HCT116 (cell line): ENCODE results near the gene ZXDC. TPM values are rescaled to one million over a fixed set of nuclear protein-coding genes. Genes with fewer than 3 reads are reported as not detected.

ENCODE experiments used
- ATAC-seq: fragments of 200-7000 bp; cut with Tn5 transposase; 2 replicates; pipeline ENCODE4 v1.9.1; 2020; ENCODE audit warnings: mild to moderate bottlenecking, moderate library complexity
- BruUV-seq: library from RNA; stranded (reverse); fragments of 400-500 nt; replicated peaks from 2 replicates; lab custom pipeline; 2021; lab: Mats Ljungman, UMichigan
- CTCF ChIA-PET: fragments of 300-600 bp; sonication (Branson Sonifier 250); formaldehyde crosslinking; loops from one replicate; lab custom pipeline; 2021; ENCODE audit warnings: antibody characterized with exemption; lab: Charles Lee
- POLR2A ChIA-PET: fragments of 300-600, 350-600 bp; sonication (Branson Sonifier 250); formaldehyde crosslinking; loops from one replicate; lab custom pipeline; 2021; ENCODE audit warnings: antibody characterized with exemption; lab: Charles Lee
- RAD21 ChIA-PET, 2 experiments: fragments of 300-600 bp; sonication (Branson Sonifier 250); formaldehyde crosslinking; loops; one replicate each; lab custom pipeline; 2023; ENCODE audit warnings: low total read pairs in 2 of 2; ENCODE audit not compliant: uncharacterized antibody in 2 of 2, unreplicated experiment in 2 of 2, low non-redundant PET in 1 of 2; lab: Charles Lee
- DNase-seq: peaks from one replicate; pipeline ENCODE4 v3.0.0-alpha.2; 2010; ENCODE audit warnings: low read depth, low spot score
- H2AFZ ChIP-seq: fragments of 200-600 bp; shearing (Covaris generic), sonication (generic); 2 replicates; pipeline ENCODE4 v1.6.1; 2017; ENCODE audit warnings: low read depth, mixed run types, mixed read lengths, antibody characterized with exemption, low read length; ENCODE audit not compliant: poor library complexity, severe bottlenecking
- H3K27ac ChIP-seq: 2 replicates; pipeline ENCODE4 v1.5.1; 2012; ENCODE audit warnings: low read depth, low read length
- H3K27me3 ChIP-seq: fragments of 200-600 bp; sonication (generic); 2 replicates; pipeline ENCODE4 v1.6.1; 2016; ENCODE audit warnings: mixed run types, low read length, mixed read lengths; ENCODE audit not compliant: insufficient read depth
- H3K36me3 ChIP-seq, 2 experiments: fragments of 200-500 bp in 1 of 2; fragments of 200-600 bp in 1 of 2; sonication (Bioruptor generic) in 1 of 2; sonication (generic) in 1 of 2; 2 replicates each; pipeline versions ENCODE4 v1.5.1 to v1.6.1; 2014 to 2016; ENCODE audit warnings: low read length in 2 of 2, inconsistent platforms in 1 of 2, mixed read lengths in 1 of 2, mixed run types in 1 of 2; ENCODE audit not compliant: insufficient read depth in 2 of 2, control insufficient read depth in 1 of 2
- H3K4me1 ChIP-seq, 2 experiments: fragments of 200-600 bp in 1 of 2; sonication (generic) in 1 of 2; 2 replicates each; pipeline versions ENCODE4 v1.5.1 to v1.6.1; 2012 to 2017; ENCODE audit warnings: low read length in 2 of 2, inconsistent platforms in 1 of 2, mild to moderate bottlenecking in 1 of 2, mixed read lengths in 1 of 2, mixed run types in 1 of 2, moderate library complexity in 1 of 2; ENCODE audit not compliant: insufficient read depth in 2 of 2, control insufficient read depth in 1 of 2
- H3K4me2 ChIP-seq: fragments of 200-600 bp; sonication (generic); 2 replicates; pipeline ENCODE4 v1.6.1; 2017; ENCODE audit warnings: mixed run types, low read length, mixed read lengths
- H3K4me3 ChIP-seq, 2 experiments: fragments of 200-600 bp in 1 of 2; sonication (generic) in 1 of 2; replicated peaks in 1 of 2; 2 replicates each; pipeline ENCODE4 v1.5.1; 2011 to 2016; ENCODE audit warnings: low read length in 2 of 2, control low read depth in 1 of 2, low read depth in 1 of 2, mild to moderate bottlenecking in 1 of 2, mixed read lengths in 1 of 2, mixed run types in 1 of 2
- H3K79me2 ChIP-seq: fragments of 200-600 bp; sonication (generic); 2 replicates; pipeline ENCODE4 v1.6.1; 2017; ENCODE audit warnings: mild to moderate bottlenecking, mixed run types, low read length, moderate library complexity, mixed read lengths; ENCODE audit not compliant: insufficient read depth
- H3K9ac ChIP-seq: fragments of 200-600 bp; sonication (generic); 2 replicates; pipeline ENCODE4 v1.6.1; 2016; ENCODE audit warnings: low read length, mixed read lengths
- H3K9me2 ChIP-seq: fragments of 200-600 bp; sonication (generic), shearing (Covaris generic); 2 replicates; pipeline ENCODE4 v1.6.1; 2017; ENCODE audit warnings: mixed run types, mild to moderate bottlenecking, moderate library complexity; ENCODE audit not compliant: insufficient read depth
- H3K9me3 ChIP-seq, 2 experiments: fragments of 200-500 bp in 1 of 2; fragments of 200-600 bp in 1 of 2; sonication (Bioruptor generic) in 1 of 2; sonication (generic) in 1 of 2; 2 replicates each; pipeline ENCODE4 v1.6.1; 2014 to 2017; ENCODE audit warnings: low read length in 2 of 2, mixed read lengths in 2 of 2, inconsistent platforms in 1 of 2, low read depth in 1 of 2, mild to moderate bottlenecking in 1 of 2, mixed run types in 1 of 2, moderate library complexity in 1 of 2; ENCODE audit not compliant: control insufficient read depth in 1 of 2, insufficient read depth in 1 of 2
- H4K20me1 ChIP-seq: fragments of 200-600 bp; sonication (generic), shearing (Covaris generic); 2 replicates; pipeline ENCODE4 v1.6.1; 2017; ENCODE audit warnings: mixed run types, mild to moderate bottlenecking, moderate library complexity; ENCODE audit not compliant: insufficient read depth
- CBX3 ChIP-seq: IDR thresholded peaks from 2 replicates; pipeline ENCODE4 v1.6.1; 2012; ENCODE audit warnings: low read depth
- ELF1 ChIP-seq: IDR thresholded peaks from 2 replicates; pipeline ENCODE4 v1.6.1; 2012; ENCODE audit warnings: low read depth, borderline replicate concordance
- EZH2 ChIP-seq: fragments of 200-600 bp; sonication (generic); IDR thresholded peaks from 2 replicates; pipeline ENCODE4 v1.6.1; 2017; ENCODE audit warnings: antibody characterized with exemption, mixed run types
- JUND ChIP-seq: IDR thresholded peaks from 2 replicates; pipeline ENCODE4 v1.6.1; 2012
- POLR2AphosphoS5 ChIP-seq: IDR thresholded peaks from 2 replicates; pipeline ENCODE4 v1.6.1; 2011; ENCODE audit warnings: mild to moderate bottlenecking, low read depth, low read length, moderate library complexity
- RAD21 ChIP-seq: IDR thresholded peaks from 2 replicates; pipeline ENCODE4 v1.6.1; 2012; ENCODE audit warnings: low read depth, mild to moderate bottlenecking
- SIN3A ChIP-seq: IDR thresholded peaks from 2 replicates; pipeline ENCODE4 v1.6.1; 2012; ENCODE audit warnings: low read depth
- SRF ChIP-seq: IDR thresholded peaks from 2 replicates; pipeline ENCODE4 v1.6.1; 2012; ENCODE audit warnings: low read depth
- ZFX ChIP-seq: fragments of 450-650 bp; IDR thresholded peaks from 2 replicates; pipeline ENCODE4 v1.6.1; 2017
- intact Hi-C: fragments of 100-400 bp; cut with micrococcal nuclease; formaldehyde crosslinking; loops from 2 replicates; pipeline ENCODE4 v1.10.0; 2022
- total RNA-seq: library from RNA; stranded (reverse); gene quantifications from one replicate; pipeline ENCODE4 v1.2.1, GENCODE V29; 2021; ENCODE audit not compliant: unreplicated experiment
- TF ChIP-seq, protein P1 (sequence below), 3 experiments: fragments of 200-600 bp in 1 of 3; sonication (generic) in 1 of 3; IDR thresholded peaks in 2 of 3; conservative IDR thresholded peaks in 1 of 3; 2 replicates each; pipeline ENCODE4 v1.5.1; 2012 to 2017; ENCODE audit warnings: low read depth in 2 of 3, low read length in 2 of 3, antibody characterized with exemption in 1 of 3, borderline replicate concordance in 1 of 3, control low read depth in 1 of 3, mild to moderate bottlenecking in 1 of 3, mixed read lengths in 1 of 3, mixed run types in 1 of 3, moderate library complexity in 1 of 3; ENCODE audit not compliant: insufficient read depth in 1 of 3
- TF ChIP-seq, protein P2 (sequence below): IDR thresholded peaks from 2 replicates; pipeline ENCODE4 v1.6.1; 2011; ENCODE audit warnings: mild to moderate bottlenecking, low read length, moderate library complexity; ENCODE audit not compliant: insufficient replicate concordance; ENCODE audit errors: extremely low read depth

The ZXDC gene
- total RNA-seq, 1 experiment from 2014 or later, result 29.9 TPM

DNA sequence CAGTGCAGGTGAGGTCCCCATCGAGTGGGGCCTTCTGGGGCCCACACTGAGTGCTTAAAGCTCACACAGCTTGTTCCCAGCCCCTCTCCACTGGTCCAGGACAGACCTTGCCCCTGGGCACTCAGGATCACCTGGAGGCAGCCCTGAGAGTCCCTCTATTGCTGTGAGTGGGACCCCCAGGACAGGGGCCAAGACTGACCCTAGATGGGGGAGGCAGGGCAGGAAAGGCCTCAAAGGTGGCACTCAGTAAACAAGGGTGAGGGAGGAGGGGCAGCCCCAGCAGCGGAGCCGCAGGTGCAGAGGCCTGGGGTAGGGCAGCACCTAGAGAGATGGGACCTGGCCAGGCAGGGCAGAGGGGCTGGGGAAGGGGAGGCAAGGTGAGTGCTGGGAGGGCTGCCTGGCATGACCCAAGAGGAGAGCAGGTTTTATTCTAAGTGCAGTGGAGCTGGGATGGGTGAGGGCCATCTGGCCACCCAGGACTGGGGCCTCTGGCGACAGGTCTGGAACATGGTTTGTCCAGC is 53.1 kb downstream of the ZXDC start:
- H2AFZ ChIP-seq, result no peak overlapping the region
- no peaks in the 10 kb centered on the region for H3K36me3 ChIP-seq
- no peaks in the 10 kb centered on the region for H3K9me2 ChIP-seq
- H3K27me3 ChIP-seq, result no peaks in the 10 kb centered on the region
- no peak for DNase-seq
- H3K9ac ChIP-seq, result no peak overlapping the region
- peaks cover 10 to 26% of the 10 kb centered on the region in 2 experiments; a peak in 3 of 4 replicates for H3K4me1 ChIP-seq
- TF ChIP-seq, protein P1, sequence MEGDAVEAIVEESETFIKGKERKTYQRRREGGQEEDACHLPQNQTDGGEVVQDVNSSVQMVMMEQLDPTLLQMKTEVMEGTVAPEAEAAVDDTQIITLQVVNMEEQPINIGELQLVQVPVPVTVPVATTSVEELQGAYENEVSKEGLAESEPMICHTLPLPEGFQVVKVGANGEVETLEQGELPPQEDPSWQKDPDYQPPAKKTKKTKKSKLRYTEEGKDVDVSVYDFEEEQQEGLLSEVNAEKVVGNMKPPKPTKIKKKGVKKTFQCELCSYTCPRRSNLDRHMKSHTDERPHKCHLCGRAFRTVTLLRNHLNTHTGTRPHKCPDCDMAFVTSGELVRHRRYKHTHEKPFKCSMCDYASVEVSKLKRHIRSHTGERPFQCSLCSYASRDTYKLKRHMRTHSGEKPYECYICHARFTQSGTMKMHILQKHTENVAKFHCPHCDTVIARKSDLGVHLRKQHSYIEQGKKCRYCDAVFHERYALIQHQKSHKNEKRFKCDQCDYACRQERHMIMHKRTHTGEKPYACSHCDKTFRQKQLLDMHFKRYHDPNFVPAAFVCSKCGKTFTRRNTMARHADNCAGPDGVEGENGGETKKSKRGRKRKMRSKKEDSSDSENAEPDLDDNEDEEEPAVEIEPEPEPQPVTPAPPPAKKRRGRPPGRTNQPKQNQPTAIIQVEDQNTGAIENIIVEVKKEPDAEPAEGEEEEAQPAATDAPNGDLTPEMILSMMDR (IDR thresholded peaks at IDR 0.05 in 2 of 3, conservative IDR thresholded peaks at IDR 0.05 in 1 of 3; ENCODE audit: borderline replicate concordance in 1 of 3, insufficient read depth in 1 of 3, low read depth in 2 of 3, low read length in 2 of 3), result no peak
- TF ChIP-seq JUND, result no peak
- TF ChIP-seq EZH2, result no peak
- no peak for TF ChIP-seq ELF1
- no peak for TF ChIP-seq SIN3A
- no peak for TF ChIP-seq RAD21
- no peak for TF ChIP-seq POLR2AphosphoS5
- TF ChIP-seq ZFX, result no peak
- TF ChIP-seq, protein P2, sequence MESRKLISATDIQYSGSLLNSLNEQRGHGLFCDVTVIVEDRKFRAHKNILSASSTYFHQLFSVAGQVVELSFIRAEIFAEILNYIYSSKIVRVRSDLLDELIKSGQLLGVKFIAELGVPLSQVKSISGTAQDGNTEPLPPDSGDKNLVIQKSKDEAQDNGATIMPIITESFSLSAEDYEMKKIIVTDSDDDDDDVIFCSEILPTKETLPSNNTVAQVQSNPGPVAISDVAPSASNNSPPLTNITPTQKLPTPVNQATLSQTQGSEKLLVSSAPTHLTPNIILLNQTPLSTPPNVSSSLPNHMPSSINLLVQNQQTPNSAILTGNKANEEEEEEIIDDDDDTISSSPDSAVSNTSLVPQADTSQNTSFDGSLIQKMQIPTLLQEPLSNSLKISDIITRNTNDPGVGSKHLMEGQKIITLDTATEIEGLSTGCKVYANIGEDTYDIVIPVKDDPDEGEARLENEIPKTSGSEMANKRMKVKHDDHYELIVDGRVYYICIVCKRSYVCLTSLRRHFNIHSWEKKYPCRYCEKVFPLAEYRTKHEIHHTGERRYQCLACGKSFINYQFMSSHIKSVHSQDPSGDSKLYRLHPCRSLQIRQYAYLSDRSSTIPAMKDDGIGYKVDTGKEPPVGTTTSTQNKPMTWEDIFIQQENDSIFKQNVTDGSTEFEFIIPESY, result no peak
- TF ChIP-seq SRF, result no peak
- no peak for TF ChIP-seq CBX3
- ChIA-PET CTCF (no interaction called here), POLR2A (no interaction called here), RAD21 (no interaction called here)
- no peaks in the 10 kb centered on the region for H3K79me2 ChIP-seq
- ATAC-seq, result no peak
- intact Hi-C loops, result no loop called here
- no peaks in the 10 kb centered on the region; a peak in 2 of 4 replicates for H3K9me3 ChIP-seq
- H4K20me1 ChIP-seq, result no peaks in the 10 kb centered on the region
- no peak overlapping the region for H3K4me3 ChIP-seq
- no peak overlapping the region for H3K27ac ChIP-seq
- BruUV-seq, result no TSS peak
- H3K4me2 ChIP-seq, result no peak overlapping the region
